ENCODE data around the gene CMTM3.
"Not testable (repeated sequence)": the region's sequence is repeated elsewhere in the genome, so short reads cannot be mapped to it uniquely, and the experiment has no call there.

The CMTM3 gene

GRCh38 chr16:66608241-66609138 lies 4.0 kb downstream of the CMTM3 start:
- peak; percentile 74 to 86 for DNase-seq (ENCODE audit: low read depth in 2 of 2)

GRCh38 chr16:66609139-66609510 lies 4.6 kb downstream of the CMTM3 start:
- no peak for DNase-seq (ENCODE audit: low read depth in 2 of 2)

- DNase-seq (ENCODE audit: low read depth in 2 of 2) = no peak
Observed at GRCh38 chr16:66610111-66610820, 5.8 kb downstream of the CMTM3 start.

- DNase-seq (ENCODE audit: low read depth in 2 of 2) = not testable (repeated sequence)
Observed at GRCh38 chr16:66611911-66612310, 7.4 kb downstream of the CMTM3 start.

- no peak for DNase-seq (ENCODE audit: low read depth in 2 of 2)
Observed at GRCh38 chr16:66612422-66612821, 7.9 kb downstream of the CMTM3 start.

- DNase-seq (ENCODE audit: low read depth in 2 of 2) = no peak
Observed at GRCh38 chr16:66614161-66614802, 9.8 kb downstream of the CMTM3 start.

- no peak for DNase-seq (ENCODE audit: low read depth in 2 of 2)
Observed at GRCh38 chr16:66616169-66616568, 11.7 kb downstream of the CMTM3 start.

- DNase-seq (ENCODE audit: low read depth in 2 of 2) = no peak
Observed at GRCh38 chr16:66616592-66616991, 12.1 kb downstream of the CMTM3 start.

GRCh38 chr16:66617010-66617434 lies 12.5 kb downstream of the CMTM3 start:
- DNase-seq (ENCODE audit: low read depth in 2 of 2) = no peak

- DNase-seq (ENCODE audit: low read depth in 2 of 2) = no peak
Observed at GRCh38 chr16:66617728-66618127, 13.2 kb downstream of the CMTM3 start.

- DNase-seq (ENCODE audit: low read depth in 2 of 2) = no peak
Observed at GRCh38 chr16:66618588-66619375, 14.3 kb downstream of the CMTM3 start.

GRCh38 chr16:66619534-66620428 lies 15.3 kb downstream of the CMTM3 start:
- DNase-seq (ENCODE audit: low read depth in 2 of 2) = no peak

GRCh38 chr16:66620429-66620795 lies 15.9 kb downstream of the CMTM3 start:
- DNase-seq (ENCODE audit: low read depth in 2 of 2) = no peak

- DNase-seq (ENCODE audit: low read depth in 2 of 2) = no peak
Observed at GRCh38 chr16:66621973-66622372, 17.5 kb downstream of the CMTM3 start.

- DNase-seq (ENCODE audit: low read depth in 2 of 2) = no peak
Observed at GRCh38 chr16:66622863-66623262, 18.4 kb downstream of the CMTM3 start.

GRCh38 chr16:66623755-66624154 lies 19.3 kb downstream of the CMTM3 start:
- no peak for DNase-seq (ENCODE audit: low read depth in 2 of 2)

GRCh38 chr16:66627611-66628378 lies 23.3 kb downstream of the CMTM3 start:
- not testable (repeated sequence) for DNase-seq (ENCODE audit: low read depth in 2 of 2)

- no peak for DNase-seq (ENCODE audit: low read depth in 2 of 2)
Observed at GRCh38 chr16:66629856-66630255, 25.4 kb downstream of the CMTM3 start.

GRCh38 chr16:66630561-66631260 lies 26.2 kb downstream of the CMTM3 start:
- DNase-seq (ENCODE audit: low read depth in 2 of 2) = not testable (repeated sequence)
